Breast epithelium (tissue), 4 donors: ENCODE results near the gene PALS1. TPM values are rescaled to one million over a fixed set of nuclear protein-coding genes. Genes with fewer than 3 reads are reported as not detected.
"Not testable (repeated sequence)": the region's sequence is repeated elsewhere in the genome, so short reads cannot be mapped to it uniquely, and the experiment has no call there.

Experiments
- DNase-seq, 2 donors: peaks; one replicate each; pipeline ENCODE4 v3.0.0-alpha.2; 2019; ENCODE audit warnings: low spot score in 2 of 2
- H3K27ac ChIP-seq, 2 donors: fragments of 200-600 bp; sonication (generic) in 1 of 2; one replicate each; pipeline ENCODE4 v1.5.1; 2016 to 2019; ENCODE audit warnings: mild to moderate bottlenecking in 1 of 2
- H3K27me3 ChIP-seq, 2 donors: fragments of 200-600 bp; sonication (generic) in 1 of 2; one replicate each; pipeline versions ENCODE4 v1.5.1 to v1.6.0; 2017 to 2019; ENCODE audit warnings: control low read depth in 1 of 2, mild to moderate bottlenecking in 1 of 2
- H3K36me3 ChIP-seq: fragments of 200-600 bp; one replicate; pipeline ENCODE4 v1.5.1; 2019
- H3K4me1 ChIP-seq, 2 donors: fragments of 200-600 bp; sonication (generic); one replicate each; pipeline ENCODE4 v1.5.1; 2016 to 2019; ENCODE audit warnings: control low read depth in 1 of 2
- H3K4me3 ChIP-seq, 3 donors: fragments of 200-600 bp; sonication (generic); 1 replicate in 2 of 3; 2 replicates in 1 of 3; pipeline ENCODE4 v1.5.1; 2016 to 2019; ENCODE audit warnings: mild to moderate bottlenecking in 3 of 3, moderate library complexity in 2 of 3
- H3K9me3 ChIP-seq, 2 donors: fragments of 200-600 bp; sonication (generic) in 1 of 2; one replicate each; pipeline ENCODE4 v1.5.1; 2016 to 2019; ENCODE audit warnings: control low read depth in 1 of 2
- POLR2A ChIP-seq: fragments of 450-650 bp; IDR thresholded peaks from one replicate; pipeline ENCODE4 v1.6.1; 2016; ENCODE audit warnings: antibody characterized with exemption, mild to moderate bottlenecking, moderate library complexity
- POLR2AphosphoS5 ChIP-seq, 3 donors: sonication (generic); formaldehyde crosslinking; IDR thresholded peaks; one replicate each; pipeline ENCODE4 v1.6.1; 2017; ENCODE audit warnings: antibody characterized with exemption in 3 of 3
- intact Hi-C: fragments of 100-400 bp; cut with DNase I; formaldehyde crosslinking; loops from one replicate; pipeline ENCODE4 v1.15.1; 2023; ENCODE audit warnings: low total_unique reads
- total RNA-seq, 3 donors: library from RNA; depleted of rRNA; stranded (reverse); fragments of >200 nt; gene quantifications; one replicate each; pipeline ENCODE4 v1.1.0, GENCODE V29; 2016
- TF ChIP-seq, protein P1 (sequence below), 3 donors: fragments of 450-650 bp; IDR thresholded peaks; one replicate each; pipeline ENCODE4 v1.5.1; 2016 to 2017; ENCODE audit warnings: antibody characterized with exemption in 3 of 3, mild to moderate bottlenecking in 3 of 3, moderate library complexity in 3 of 3

PALS1 gene
- total RNA-seq, 3 donors from 2014 or later = 15.4 to 41.3 (median 27.2) TPM

DNA sequence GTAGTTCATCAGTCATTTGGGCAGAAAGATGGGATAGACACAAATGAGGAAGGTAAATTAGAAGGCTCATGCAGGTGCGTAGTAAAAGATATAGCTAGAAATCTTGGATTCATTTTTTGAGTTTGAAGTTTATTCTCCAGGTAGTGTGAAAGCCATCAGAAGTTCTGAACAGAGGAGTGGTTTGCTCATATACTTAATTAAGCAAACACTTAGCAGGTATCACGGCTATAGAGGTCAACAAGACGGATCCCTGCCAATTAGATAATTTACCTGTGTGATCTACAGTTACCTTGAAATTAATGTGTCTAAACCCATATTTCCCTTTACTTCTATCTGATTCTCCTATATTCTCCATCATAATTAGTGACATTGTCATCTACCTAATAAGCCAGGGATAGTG, 29.7 kb downstream of the PALS1 start:
- peak overlapping the region in 1 of 2 donors; percentile 10 for H3K27ac ChIP-seq
- no peak overlapping the region for H3K4me3 ChIP-seq
- no peak for DNase-seq
- no peaks in the 10 kb centered on the region for H3K36me3 ChIP-seq
- peaks cover 0 to 16% of the 10 kb centered on the region in 2 donors for H3K4me1 ChIP-seq
- no peaks in the 10 kb centered on the region for H3K9me3 ChIP-seq
- intact Hi-C loops = no loop called here
- TF ChIP-seq, protein P1, sequence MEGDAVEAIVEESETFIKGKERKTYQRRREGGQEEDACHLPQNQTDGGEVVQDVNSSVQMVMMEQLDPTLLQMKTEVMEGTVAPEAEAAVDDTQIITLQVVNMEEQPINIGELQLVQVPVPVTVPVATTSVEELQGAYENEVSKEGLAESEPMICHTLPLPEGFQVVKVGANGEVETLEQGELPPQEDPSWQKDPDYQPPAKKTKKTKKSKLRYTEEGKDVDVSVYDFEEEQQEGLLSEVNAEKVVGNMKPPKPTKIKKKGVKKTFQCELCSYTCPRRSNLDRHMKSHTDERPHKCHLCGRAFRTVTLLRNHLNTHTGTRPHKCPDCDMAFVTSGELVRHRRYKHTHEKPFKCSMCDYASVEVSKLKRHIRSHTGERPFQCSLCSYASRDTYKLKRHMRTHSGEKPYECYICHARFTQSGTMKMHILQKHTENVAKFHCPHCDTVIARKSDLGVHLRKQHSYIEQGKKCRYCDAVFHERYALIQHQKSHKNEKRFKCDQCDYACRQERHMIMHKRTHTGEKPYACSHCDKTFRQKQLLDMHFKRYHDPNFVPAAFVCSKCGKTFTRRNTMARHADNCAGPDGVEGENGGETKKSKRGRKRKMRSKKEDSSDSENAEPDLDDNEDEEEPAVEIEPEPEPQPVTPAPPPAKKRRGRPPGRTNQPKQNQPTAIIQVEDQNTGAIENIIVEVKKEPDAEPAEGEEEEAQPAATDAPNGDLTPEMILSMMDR (IDR thresholded peaks at IDR 0.05) = no peak
- TF ChIP-seq POLR2AphosphoS5 (IDR thresholded peaks at IDR 0.05) = no peak
- no peak for TF ChIP-seq POLR2A
- H3K27me3 ChIP-seq = no peaks in the 10 kb centered on the region

DNA sequence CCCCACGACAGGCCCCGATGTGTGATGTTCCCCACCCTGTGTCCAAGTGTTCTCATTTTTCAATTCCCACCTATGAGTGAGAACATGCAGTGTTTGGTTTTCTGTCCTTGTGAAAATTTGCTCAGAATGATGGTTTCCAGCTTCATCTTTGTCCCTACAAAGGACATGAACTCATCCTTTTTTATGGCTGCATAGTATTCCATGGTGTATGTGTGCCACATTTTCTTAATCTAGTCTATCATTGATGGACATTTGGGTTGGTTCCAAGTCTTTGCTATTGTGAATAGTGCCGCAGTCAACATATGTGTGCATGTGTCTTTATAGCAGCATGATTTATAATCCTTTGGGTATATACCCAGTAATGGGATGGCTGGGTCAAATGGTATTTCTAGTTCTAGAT, 32.0 kb downstream of the PALS1 start:
- peaks cover 0 to 16% of the 10 kb centered on the region in 2 donors for H3K4me1 ChIP-seq
- H3K27me3 ChIP-seq, intact Hi-C loops, H3K9me3 ChIP-seq, H3K27ac ChIP-seq, H3K4me3 ChIP-seq, DNase-seq, H3K36me3 ChIP-seq: not testable (repeated sequence)

DNA sequence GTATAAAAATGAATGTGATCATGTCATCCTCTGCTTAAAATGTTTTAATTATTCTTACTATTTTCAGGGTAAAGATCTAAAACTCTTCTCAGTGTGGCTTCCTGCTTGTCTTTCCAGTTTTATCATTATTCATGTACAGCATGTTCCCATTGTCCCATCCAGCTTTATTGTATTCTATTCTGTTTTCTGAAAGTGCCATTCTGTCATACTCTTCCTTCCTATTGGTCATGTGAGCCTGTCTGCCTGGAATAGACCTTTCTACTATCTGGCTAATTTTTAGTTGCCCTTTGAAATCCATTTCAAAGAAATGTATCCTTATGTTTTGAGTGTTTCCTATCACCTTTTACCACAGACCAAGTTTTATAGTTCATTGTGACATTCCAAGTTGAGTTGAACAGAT, 34.9 kb downstream of the PALS1 start:
- Histone ChIP-seq H3K27ac (no peak overlapping the region), H3K4me1 (no peaks in the 10 kb centered on the region), H3K27me3 (no peaks in the 10 kb centered on the region), H3K36me3 (no peaks in the 10 kb centered on the region), H3K4me3 (no peak overlapping the region), H3K9me3 (no peaks in the 10 kb centered on the region)
- TF ChIP-seq, protein P1 (IDR thresholded peaks at IDR 0.05) = no peak
- TF ChIP-seq POLR2A = no peak
- TF ChIP-seq POLR2AphosphoS5 (IDR thresholded peaks at IDR 0.05) = no peak
- intact Hi-C loops = no loop called here
- DNase-seq = no peak

DNA sequence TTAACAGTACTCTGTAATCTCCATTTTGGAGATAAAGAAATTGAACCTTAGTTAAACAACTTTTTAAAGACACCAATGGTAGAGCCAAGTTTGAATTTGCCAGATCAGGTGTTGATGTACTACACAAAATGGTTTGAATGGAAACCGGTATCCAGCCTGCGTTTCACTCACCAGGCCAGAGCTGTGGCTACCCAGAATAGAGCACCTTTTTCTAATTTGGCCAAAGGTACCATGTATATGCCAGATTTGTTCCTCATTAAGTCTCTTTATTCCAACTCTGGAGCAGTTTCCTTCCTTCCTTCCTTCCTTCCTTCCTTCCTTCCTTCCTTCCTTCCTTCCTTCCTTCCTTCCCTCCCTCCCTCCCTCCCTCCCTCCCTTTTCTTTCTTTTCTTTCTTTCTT, 39.3 kb downstream of the PALS1 start:
- TF ChIP-seq, protein P1 (IDR thresholded peaks at IDR 0.05) = no peak
- TF ChIP-seq POLR2A (no peak), POLR2AphosphoS5 (IDR thresholded peaks at IDR 0.05) (no peak)
- Histone ChIP-seq H3K4me3 (no peak overlapping the region), H3K27me3 (no peaks in the 10 kb centered on the region), H3K4me1 (no peaks in the 10 kb centered on the region), H3K27ac (no peak overlapping the region), H3K36me3 (no peaks in the 10 kb centered on the region), H3K9me3 (no peaks in the 10 kb centered on the region)
- intact Hi-C loops = loop anchor here (10.0 kb wide), 1 partner anchor 116 kb away; no protein-coding TSS in a partner anchor
- DNase-seq = no peak

DNA sequence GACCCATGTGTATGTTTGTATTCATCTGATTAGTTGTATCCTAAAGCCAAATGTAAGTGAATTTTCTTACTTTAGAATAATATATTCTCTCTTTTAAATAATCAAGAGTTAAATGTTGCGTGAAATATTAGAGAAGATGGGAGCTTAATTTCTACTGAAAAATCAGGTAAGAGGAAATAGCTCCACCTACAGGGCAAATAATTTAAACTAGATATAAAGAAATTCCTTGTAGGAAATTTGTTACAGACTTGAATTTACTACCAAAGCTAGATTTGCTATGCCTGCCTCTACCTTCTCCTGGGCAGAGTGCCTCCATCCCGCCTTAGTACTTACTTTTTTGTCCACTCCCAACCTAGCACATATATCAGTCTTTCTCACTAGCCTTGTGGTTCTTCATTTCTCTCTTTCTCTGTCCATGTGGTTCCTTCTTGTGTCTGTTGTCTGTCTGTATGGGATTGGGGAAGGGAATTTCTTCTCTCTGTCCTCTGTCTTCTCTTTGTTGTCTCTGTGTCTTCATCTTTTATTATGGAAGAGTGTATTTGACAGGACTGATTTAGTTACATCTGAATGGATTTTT, 44.7 kb downstream of the PALS1 start:
- no peaks in the 10 kb centered on the region for H3K36me3 ChIP-seq
- no peaks in the 10 kb centered on the region for H3K27me3 ChIP-seq
- no peaks in the 10 kb centered on the region for H3K4me1 ChIP-seq
- DNase-seq = no peak
- TF ChIP-seq, protein P1 (IDR thresholded peaks at IDR 0.05) = peak in 2 of 3 donors; percentile 43 to 53
- TF ChIP-seq POLR2AphosphoS5 (IDR thresholded peaks at IDR 0.05) = no peak
- H3K9me3 ChIP-seq = no peaks in the 10 kb centered on the region
- H3K4me3 ChIP-seq = no peak overlapping the region
- intact Hi-C loops = loop anchor here (10.0 kb wide), 1 partner anchor 121 kb away; no protein-coding TSS in a partner anchor
- H3K27ac ChIP-seq = no peak overlapping the region

Other genes starting within 250 kb of the PALS1 start
- gene GARIN2, start 52.0 kb upstream of the PALS1 start, total RNA-seq = not detected
- gene ATP6V1D, start 118.4 kb downstream of the PALS1 start, total RNA-seq = 100 to 1,000 TPM in 1 of 3 donors, 10 to 100 TPM in 2; 58.0 to 102 (median 75.2) TPM
- gene EIF2S1, start 118.9 kb downstream of the PALS1 start, total RNA-seq = 100 to 1,000 TPM in 1 of 3 donors, 10 to 100 TPM in 2; 63.9 to 107 (median 89.4) TPM
- 1 to 10 TPM in 2 of 3 donors, not detected in 1; 3.4 to 5.2 TPM for gene PLEK2, start 170.7 kb downstream of the PALS1 start, total RNA-seq
- 10 to 100 TPM in 1 of 3 donors, 1 to 10 TPM in 1, under 1 TPM in 1; 0.64 to 10.2 (median 6.0) TPM for gene TMEM229B, start 247.3 kb downstream of the PALS1 start, total RNA-seq